SH-SY5Y (cell line): ENCODE data around the gene PRR22.

Experiments used
- GATA2 ChIP-seq: IDR thresholded peaks from 2 replicates; pipeline ENCODE4 v1.6.1; 2011; ENCODE audit warnings: mild to moderate bottlenecking, low read depth, low read length
- GATA3 ChIP-seq: IDR thresholded peaks from 2 replicates; pipeline ENCODE4 v1.6.1; 2011; ENCODE audit warnings: low read depth, mild to moderate bottlenecking, low read length, moderate library complexity

GRCh38 chr19:5787409-5788182, 3.0 kb upstream of the PRR22 start:
- TF ChIP-seq GATA3 = no peak
- no peak for TF ChIP-seq GATA2
